H1 (cell line): ENCODE results near the gene LRRIQ3.

ENCODE experiments used
- BCL11A ChIP-seq, 2 experiments: IDR thresholded peaks; one replicate each; pipeline ENCODE4 v1.6.1; 2011; ENCODE audit warnings: low read depth in 2 of 2, low read length in 2 of 2, mild to moderate bottlenecking in 2 of 2
- CHD1 ChIP-seq: IDR thresholded peaks from 2 replicates; pipeline ENCODE4 v1.6.1; 2012; ENCODE audit warnings: low read depth, low read length, improper control_type of control experiment
- CHD2 ChIP-seq: IDR thresholded peaks from 2 replicates; pipeline ENCODE4 v1.6.1; 2012; ENCODE audit warnings: low read length, improper control_type of control experiment
- CTCF ChIP-seq, 3 experiments: IDR thresholded peaks; 1 replicate in 2 of 3; 2 replicates in 1 of 3; pipeline versions ENCODE4 v1.5.1 to v1.6.1; 2011; ENCODE audit warnings: low read length in 3 of 3, mild to moderate bottlenecking in 3 of 3, inconsistent platforms in 2 of 3, low read depth in 1 of 3, moderate library complexity in 1 of 3; ENCODE audit not compliant: insufficient read depth in 1 of 3; ENCODE audit errors: control extremely low read depth in 1 of 3
- EZH2 ChIP-seq: fragments of 200-600 bp; sonication (generic); IDR thresholded peaks from 2 replicates; pipeline ENCODE4 v1.7.1; 2012; ENCODE audit warnings: low read depth, mild to moderate bottlenecking, moderate library complexity, low read length, inconsistent platforms; ENCODE audit not compliant: severe bottlenecking
- KDM5A ChIP-seq: fragments of 200-600 bp; IDR thresholded peaks from 2 replicates; pipeline ENCODE4 v1.7.1; 2012; ENCODE audit warnings: mild to moderate bottlenecking, low read length, inconsistent platforms, mixed read lengths
- MAX ChIP-seq: IDR thresholded peaks from 2 replicates; pipeline ENCODE4 v1.6.1; 2012; ENCODE audit warnings: inconsistent platforms
- RNF2 ChIP-seq: fragments of 200-900, 300-1000 bp; sonication (generic); IDR thresholded peaks from 2 replicates; pipeline ENCODE4 v1.7.1; 2016; ENCODE audit warnings: borderline replicate concordance, low read depth, mild to moderate bottlenecking, antibody characterized with exemption, low read length; ENCODE audit not compliant: poor library complexity, severe bottlenecking; ENCODE audit errors: missing control alignments

GRCh38 chr1:73980324-73981040, 217.5 kb downstream of the LRRIQ3 start:
- TF ChIP-seq MAX (no peak), EZH2 (no peak), CTCF (IDR thresholded peaks at IDR 0.05; ENCODE audit: control extremely low read depth in 1 of 3, insufficient read depth in 1 of 3, low read depth in 1 of 3, low read length in 3 of 3) (no peak), BCL11A (IDR thresholded peaks at IDR 0.05; ENCODE audit: low read depth in 2 of 2, low read length in 2 of 2) (no peak), KDM5A (no peak), CHD2 (no peak), RNF2 (no peak), CHD1 (no peak)
